DND-41 (cell line): ENCODE data around the gene A2ML1.

Experiments
- ATAC-seq: fragments of 200-7000 bp; cut with Tn5 transposase; 3 replicates; pipeline ENCODE4 v1.9.1; 2021; ENCODE audit warnings: low read depth; ENCODE audit not compliant: insufficient read depth
- DNase-seq: peaks from one replicate; pipeline ENCODE4 v3.0.0-alpha.2; 2020
- H2AFZ ChIP-seq: 2 replicates; pipeline ENCODE4 v1.6.0; 2012; ENCODE audit warnings: low read depth, low read length
- H3K27ac ChIP-seq: 2 replicates; pipeline ENCODE4 v1.5.1; 2012; ENCODE audit warnings: low read length, inconsistent platforms
- H3K27me3 ChIP-seq: fragments of 200-600 bp; sonication (generic); 2 replicates; pipeline ENCODE4 v1.6.0; 2012; ENCODE audit warnings: low read length, mild to moderate bottlenecking, inconsistent platforms; ENCODE audit not compliant: insufficient read depth, poor library complexity
- H3K36me3 ChIP-seq: 2 replicates; pipeline ENCODE4 v1.5.1; 2012; ENCODE audit warnings: low read length, inconsistent platforms; ENCODE audit not compliant: insufficient read depth
- H3K4me1 ChIP-seq: 2 replicates; pipeline ENCODE4 v1.5.1; 2012; ENCODE audit warnings: mild to moderate bottlenecking, low read length; ENCODE audit not compliant: insufficient read depth
- H3K4me2 ChIP-seq: 2 replicates; pipeline ENCODE4 v1.6.0; 2012; ENCODE audit warnings: mild to moderate bottlenecking, moderate library complexity, low read length, inconsistent platforms; ENCODE audit not compliant: insufficient read depth
- H3K4me3 ChIP-seq, 2 experiments: fragments of 200-600 bp in 1 of 2; shearing (Covaris generic) in 1 of 2; 2 replicates each; pipeline ENCODE4 v1.5.1; 2012 to 2016; ENCODE audit warnings: inconsistent platforms in 2 of 2, low read length in 2 of 2, mild to moderate bottlenecking in 2 of 2, low read depth in 1 of 2, moderate library complexity in 1 of 2
- H3K79me2 ChIP-seq: 2 replicates; pipeline ENCODE4 v1.6.0; 2012; ENCODE audit warnings: low read length, inconsistent platforms; ENCODE audit not compliant: insufficient read depth
- H3K9ac ChIP-seq: 2 replicates; pipeline ENCODE4 v1.6.0; 2012; ENCODE audit warnings: low read depth, mild to moderate bottlenecking, inconsistent platforms, low read length, moderate library complexity
- H3K9me3 ChIP-seq: 2 replicates; pipeline ENCODE4 v1.5.1; 2012; ENCODE audit warnings: low read length, moderate library complexity, mild to moderate bottlenecking, inconsistent platforms; ENCODE audit not compliant: insufficient read depth, severe bottlenecking
- H4K20me1 ChIP-seq: 2 replicates; pipeline ENCODE4 v1.6.0; 2012; ENCODE audit warnings: low read length; ENCODE audit not compliant: insufficient read depth
- CTCF ChIP-seq: IDR thresholded peaks from 2 replicates; pipeline ENCODE4 v1.5.1; 2012; ENCODE audit warnings: borderline replicate concordance, low read length, moderate library complexity, mild to moderate bottlenecking; ENCODE audit not compliant: poor library complexity, severe bottlenecking; ENCODE audit errors: extremely low read depth
- EZH2 ChIP-seq: IDR thresholded peaks from 3 replicates; pipeline ENCODE4 v1.6.1; 2012; ENCODE audit warnings: borderline replicate concordance, low read depth, mild to moderate bottlenecking, moderate library complexity, low read length, inconsistent platforms; ENCODE audit not compliant: severe bottlenecking

A2ML1 gene

GRCh38 chr12:8891976-8892375 is 69.6 kb downstream of the A2ML1 start:
- Histone ChIP-seq H2AFZ (no peak overlapping the region), H3K4me1 (peaks cover 4% of the 10 kb centered on the region; the same call in 1 of the 2 replicates), H3K79me2 (no peaks in the 10 kb centered on the region), H3K9ac (no peak overlapping the region), H4K20me1 (no peaks in the 10 kb centered on the region), H3K27ac (no peak overlapping the region), H3K36me3 (no peaks in the 10 kb centered on the region), H3K4me3 (no peak overlapping the region), H3K9me3 (no peaks in the 10 kb centered on the region), H3K27me3 (no peaks in the 10 kb centered on the region), H3K4me2 (no peak overlapping the region)
- ATAC-seq = no peak
- DNase-seq = no peak
- TF ChIP-seq CTCF (no peak), EZH2 (no peak)

- no peak overlapping the region for H3K4me2 ChIP-seq
- H3K9me3 ChIP-seq = no peaks in the 10 kb centered on the region
- H3K4me3 ChIP-seq = no peak overlapping the region
These were observed 72.0 kb downstream of the A2ML1 start for GRCh38 chr12:8894378-8894777.

DNA sequence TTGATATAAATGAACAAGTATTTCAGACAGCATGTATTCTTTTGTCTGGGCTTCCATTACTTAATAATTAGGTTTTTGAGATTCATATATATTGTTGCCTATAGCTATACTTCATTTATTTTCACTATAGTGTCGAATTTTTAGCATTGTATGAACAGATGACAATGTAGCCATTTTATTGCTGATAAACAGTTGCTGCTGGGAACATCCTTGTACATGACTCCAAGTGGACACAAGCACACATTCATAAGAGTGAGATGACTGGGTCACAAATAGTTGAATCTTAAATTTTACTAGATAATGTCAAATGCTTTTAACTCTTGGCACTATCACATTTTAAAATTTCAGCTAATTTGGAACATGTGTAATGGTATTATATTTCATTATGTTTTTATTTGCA is 72.6 kb downstream of the A2ML1 start:
- Histone ChIP-seq H3K9me3 (no peaks in the 10 kb centered on the region), H4K20me1 (no peaks in the 10 kb centered on the region), H3K4me3 (no peak overlapping the region), H3K27me3 (no peaks in the 10 kb centered on the region), H3K79me2 (no peaks in the 10 kb centered on the region), H3K27ac (no peak overlapping the region), H3K4me2 (no peak overlapping the region), H2AFZ (no peak overlapping the region), H3K4me1 (peaks cover 4% of the 10 kb centered on the region; the same call in 1 of the 2 replicates), H3K9ac (no peak overlapping the region), H3K36me3 (no peaks in the 10 kb centered on the region)
- DNase-seq (no peak), ATAC-seq (no peak)
- no peak for TF ChIP-seq EZH2
- TF ChIP-seq CTCF = no peak

More at GRCh38 chr12:8894378-8894777, 72.0 kb downstream of the A2ML1 start:
- Histone ChIP-seq H4K20me1 (no peaks in the 10 kb centered on the region), H3K79me2 (no peaks in the 10 kb centered on the region), H2AFZ (no peak overlapping the region), H3K9ac (no peak overlapping the region), H3K4me1 (peaks cover 4% of the 10 kb centered on the region; the same call in 1 of the 2 replicates), H3K27me3 (no peaks in the 10 kb centered on the region), H3K27ac (no peak overlapping the region), H3K36me3 (no peaks in the 10 kb centered on the region)
- no peak for ATAC-seq
- TF ChIP-seq CTCF (no peak), EZH2 (no peak)
- no peak for DNase-seq

- no peaks in the 10 kb centered on the region for H3K9me3 ChIP-seq
- ATAC-seq = no peak
These were observed 74.7 kb downstream of the A2ML1 start for GRCh38 chr12:8897081-8897480.

More at GRCh38 chr12:8897081-8897480, 74.7 kb downstream of the A2ML1 start:
- Histone ChIP-seq H3K4me1 (no peaks in the 10 kb centered on the region), H3K27me3 (no peaks in the 10 kb centered on the region), H3K27ac (no peak overlapping the region), H2AFZ (no peak overlapping the region), H3K79me2 (no peaks in the 10 kb centered on the region), H4K20me1 (no peaks in the 10 kb centered on the region), H3K4me3 (no peak overlapping the region), H3K36me3 (no peaks in the 10 kb centered on the region), H3K9ac (no peak overlapping the region), H3K4me2 (no peak overlapping the region)
- TF ChIP-seq CTCF (no peak), EZH2 (no peak)
- no peak for DNase-seq
